Measurements from ENCODE around the gene METTL13. TPM values are rescaled to one million over a fixed set of nuclear protein-coding genes. Genes with fewer than 3 reads are reported as not detected.
A peak's percentile ranks its signal among the peaks of the same experiment; 100 is the strongest.

The METTL13 gene
- total and polyA plus RNA-seq, 9 of the 15 experiments (the other 6 are each of a cell fraction or from before 2014, with no cell fraction given): 18.9 to 78.9 (median 54.9) TPM

GRCh38 chr1:171741872-171742576, 39.4 kb upstream of the METTL13 start, which contains the start of gene VAMP4 (continued):
- TF ChIP-seq NFIC (IDR thresholded peaks at IDR 0.05): peak; percentile 54
- no peak for TF ChIP-seq IRF2 (CRISPR knock-in tag; IDR thresholded peaks at IDR 0.05)
- TF ChIP-seq FOXP1 (CRISPR knock-in tag; IDR thresholded peaks at IDR 0.05): peak; percentile 44; the same call in 1 of the 2 replicates
- TF ChIP-seq MTA3 (IDR thresholded peaks at IDR 0.05; ENCODE audit: borderline replicate concordance): peak; percentile 78; the same call in 1 of the 2 replicates
- TF ChIP-seq TOE1 (IDR thresholded peaks at IDR 0.05; ENCODE audit: borderline replicate concordance): 0 out of 2 replicates have a peak, but pooled peaks have one; percentile 36
- peak; percentile 72; the same call in 1 of the 2 replicates for TF ChIP-seq TOE1 (CRISPR knock-in tag; IDR thresholded peaks at IDR 0.05; ENCODE audit: borderline replicate concordance, low read depth)
- TF ChIP-seq CXXC5 (CRISPR knock-in tag; IDR thresholded peaks at IDR 0.05): peak; percentile 92
- peak; percentile 8; the same call in 1 of the 2 replicates for TF ChIP-seq ZBTB26 (CRISPR knock-in tag; IDR thresholded peaks at IDR 0.05)
- peak; percentile 65 for TF ChIP-seq HNRNPLL (IDR thresholded peaks at IDR 0.05; ENCODE audit: low read depth, low read length, poor library complexity, severe bottlenecking)
- TF ChIP-seq ZNF507 (tag; conservative IDR thresholded peaks at IDR 0.05): no peak
- no peak for TF ChIP-seq ID3 (CRISPR knock-in tag; IDR thresholded peaks at IDR 0.05)
- TF ChIP-seq ID3 (tag; IDR thresholded peaks at IDR 0.05): peak; percentile 67
- TF ChIP-seq ATF7 (IDR thresholded peaks at IDR 0.05): peak; percentile 77
- 0 out of 2 replicates have a peak, but pooled peaks have one; percentile 36 for TF ChIP-seq RNF2 (IDR thresholded peaks at IDR 0.05)
- TF ChIP-seq TAF9B (IDR thresholded peaks at IDR 0.05; ENCODE audit: partially characterized antibody): peak; percentile 92
- TF ChIP-seq SPI1 (IDR thresholded peaks at IDR 0.05; ENCODE audit: borderline replicate concordance, low read depth, low read length): no peak
- peak; percentile 62 for TF ChIP-seq GABPA (tag; conservative IDR thresholded peaks at IDR 0.05; ENCODE audit: low read depth)
- peak in 1 of 2 experiments; percentile 62; a peak in 3 of 4 replicates for TF ChIP-seq RCOR1 (IDR thresholded peaks at IDR 0.05; ENCODE audit: borderline replicate concordance in 1 of 2, low read depth in 2 of 2, low read length in 2 of 2)
- TF ChIP-seq ZMIZ1 (IDR thresholded peaks at IDR 0.05; ENCODE audit: low read depth in 2 of 2, low read length in 2 of 2): peak; percentile 71 to 98
